GM12878 (cell line): ENCODE data around the gene ATG13. TPM values are rescaled to one million over a fixed set of nuclear protein-coding genes. Genes with fewer than 3 reads are reported as not detected.

Experiments used
- ATAC-seq: fragments of 200-7000 bp; cut with Tn5 transposase; 3 replicates; pipeline ENCODE4 v1.9.1; 2020; ENCODE audit warnings: mild to moderate bottlenecking, moderate library complexity
- BruUV-seq: library from RNA; stranded (reverse); fragments of 400-500 nt; replicated peaks from 2 replicates; lab custom pipeline; 2021; lab: Mats Ljungman, UMichigan
- CTCF ChIA-PET: fragments of 300-600 bp; sonication (Branson Sonifier 250); formaldehyde crosslinking; extraction: SDS; loops from one replicate; lab custom pipeline; 2021; ENCODE audit warnings: inconsistent platforms; lab: Yijun Ruan, JAX
- POLR2A ChIA-PET: fragments of 350-600 bp; formaldehyde crosslinking; extraction: SDS; loops from one replicate; lab custom pipeline; 2021; ENCODE audit warnings: inconsistent platforms; lab: Charles Lee
- RAD21 ChIA-PET: fragments of 300-600 bp; sonication (Branson Sonifier 250); formaldehyde crosslinking; loops from one replicate; lab custom pipeline; 2023; ENCODE audit warnings: antibody characterized with exemption; ENCODE audit not compliant: unreplicated experiment; lab: Charles Lee
- SMC1A ChIA-PET: fragments of 300-600 bp; sonication (Branson Sonifier 250); formaldehyde crosslinking; loops from one replicate; lab custom pipeline; 2023; ENCODE audit not compliant: unreplicated experiment, uncharacterized antibody; lab: Charles Lee
- DNase-seq: peaks from one replicate; pipeline ENCODE4 v3.0.0-alpha.2; 2011; ENCODE audit warnings: low read depth, low spot score
- FAIRE-seq: peaks from 3 replicates; lab custom pipeline; 2011; peaks lifted over from hg19 to GRCh38; lab: Jason Lieb, UNC
- H2AFZ ChIP-seq: 2 replicates; pipeline ENCODE4 v1.6.0; 2011; ENCODE audit warnings: low read depth, low read length, control low read depth; ENCODE audit not compliant: control insufficient read depth
- H3K27ac ChIP-seq: 2 replicates; pipeline ENCODE4 v1.5.1; 2011; ENCODE audit warnings: control low read depth; ENCODE audit not compliant: control insufficient read depth, insufficient read depth
- H3K27me3 ChIP-seq, 2 experiments: replicated peaks in 1 of 2; 2 replicates each; pipeline versions ENCODE4 v1.6.0 to v1.6.1; 2011; ENCODE audit warnings: low read length in 1 of 2; ENCODE audit not compliant: control insufficient read depth in 2 of 2, insufficient read depth in 2 of 2
- H3K36me3 ChIP-seq, 2 experiments: 2 replicates each; pipeline ENCODE4 v1.5.1; 2011; ENCODE audit warnings: low read length in 1 of 2; ENCODE audit not compliant: control insufficient read depth in 2 of 2, insufficient read depth in 2 of 2
- H3K4me1 ChIP-seq: 2 replicates; pipeline ENCODE4 v1.6.1; 2011; ENCODE audit warnings: mild to moderate bottlenecking, low read length, moderate library complexity, mixed read lengths; ENCODE audit not compliant: control insufficient read depth, insufficient read depth
- H3K4me2 ChIP-seq: 2 replicates; pipeline ENCODE4 v1.6.0; 2011; ENCODE audit warnings: control low read depth; ENCODE audit not compliant: control insufficient read depth, insufficient read depth
- H3K4me3 ChIP-seq: fragments of 200-600 bp; sonication (generic); 2 replicates; pipeline ENCODE4 v1.5.1; 2016
- H3K79me2 ChIP-seq: 2 replicates; pipeline ENCODE4 v1.6.0; 2011; ENCODE audit warnings: low read length; ENCODE audit not compliant: control insufficient read depth, insufficient read depth
- H3K9ac ChIP-seq: 2 replicates; pipeline ENCODE4 v1.8.0; 2011; ENCODE audit warnings: low read length, control low read depth, mixed read lengths; ENCODE audit not compliant: control insufficient read depth, insufficient read depth
- H3K9me3 ChIP-seq: replicated peaks from 3 replicates; pipeline ENCODE4 v1.5.1; 2011; ENCODE audit warnings: mild to moderate bottlenecking, low read length; ENCODE audit not compliant: control insufficient read depth, insufficient read depth
- H4K20me1 ChIP-seq: 2 replicates; pipeline ENCODE4 v1.6.0; 2011; ENCODE audit not compliant: control insufficient read depth, insufficient read depth
- ATF3 ChIP-seq: IDR thresholded peaks from 2 replicates; pipeline ENCODE4 v1.6.1; 2011; ENCODE audit warnings: low read depth, mild to moderate bottlenecking, low read length, moderate library complexity, borderline replicate concordance; ENCODE audit errors: extremely low read depth
- CBFB ChIP-seq: IDR thresholded peaks from 2 replicates; pipeline ENCODE4 v1.6.1; 2016; ENCODE audit warnings: antibody characterized with exemption, low read depth
- CBX5 ChIP-seq: sonication (generic); IDR thresholded peaks from 2 replicates; pipeline ENCODE4 v1.6.1; 2016; ENCODE audit warnings: low read depth, moderate library complexity, mild to moderate bottlenecking, inconsistent platforms
- HSF1 ChIP-seq: fragments of 150-350 bp; IDR thresholded peaks from 2 replicates; pipeline ENCODE4 v1.6.1; 2014; ENCODE audit warnings: mild to moderate bottlenecking, low read depth, low read length
- JUND ChIP-seq: IDR thresholded peaks from 2 replicates; pipeline ENCODE4 v1.6.1; 2012; ENCODE audit warnings: low read depth, mild to moderate bottlenecking, low read length, improper control_type of control experiment, moderate library complexity
- NRF1 ChIP-seq: conservative IDR thresholded peaks from 2 replicates; pipeline ENCODE4 v1.6.1; 2011; ENCODE audit warnings: mild to moderate bottlenecking, low read depth, low read length, improper control_type of control experiment
- PRDM15 ChIP-seq: fragments of 450-650 bp; formaldehyde crosslinking; IDR thresholded peaks from 2 replicates; pipeline ENCODE4 v1.4.0; 2020; ENCODE audit warnings: mild to moderate bottlenecking, moderate library complexity
- SKIL ChIP-seq: fragments of 450-650 bp; IDR thresholded peaks from 2 replicates; pipeline ENCODE4 v1.6.1; 2017; ENCODE audit warnings: mild to moderate bottlenecking, low read depth, inconsistent platforms; ENCODE audit not compliant: poor library complexity, severe bottlenecking
- TBL1XR1 ChIP-seq: IDR thresholded peaks from 2 replicates; pipeline ENCODE4 v1.6.1; 2012; ENCODE audit warnings: low read depth, low read length, improper control_type of control experiment
- ZBTB40 ChIP-seq: fragments of 450-650 bp; IDR thresholded peaks from 2 replicates; pipeline ENCODE4 v1.6.1; 2016; ENCODE audit warnings: mild to moderate bottlenecking, moderate library complexity, borderline replicate concordance
- ZNF207 ChIP-seq: fragments of 450-650 bp; IDR thresholded peaks from 2 replicates; pipeline ENCODE4 v1.6.1; 2014; ENCODE audit warnings: antibody characterized with exemption, mild to moderate bottlenecking, borderline replicate concordance
- WGBS: methylation state at CpG from one replicate; pipeline ENCODE4 v1.1.6; 2016; ENCODE audit warnings: low lambda C conversion rate; ENCODE audit not compliant: insufficient replicate concordance, insufficient coverage; ENCODE audit errors: missing lambda C conversion rate; 5-methylcytosine and 5-hydroxymethylcytosine counted together
- in situ Hi-C: fragments of 300-500 bp; cut with MboI; formaldehyde crosslinking; loops from 9 replicates; pipeline ENCODE4 v1.14.3; 2018; ENCODE audit warnings: mixed read lengths
- intact Hi-C: fragments of 100-400 bp; cut with micrococcal nuclease; formaldehyde crosslinking; loops from one replicate; pipeline ENCODE4 v1.14.2; 2022; ENCODE audit not compliant: unreplicated experiment
- polyA plus RNA-seq, 11 experiments: library from polyadenylated mRNA; depleted of rRNA in 4 of 11; unstranded in 6 of 11; stranded (reverse) in 5 of 11; fragments of >200 nt; fragmentation: Nextera tagmentation in 4 of 11; fragmentation: Illumina TruSeq in 1 of 11; extraction: Ambion mirVana in 4 of 11; extraction: Trizol in 1 of 11; gene quantifications; 1 replicate in 1 of 11; 2 replicates in 10 of 11; pipeline versions ENCODE4 v1.2.1 to v1.2.3, GENCODE V29; 2011 to 2016; ENCODE audit warnings: inconsistent platforms in 2 of 11, missing spikeins in 2 of 11, low read depth in 1 of 11
- total RNA-seq, 4 experiments: library from RNA; depleted of rRNA in 3 of 4; stranded (reverse); fragments of >200 nt in 3 of 4; fragmentation: Illumina TruSeq in 1 of 4; extraction: Trizol in 1 of 4; gene quantifications; 2 replicates each; pipeline versions ENCODE4 v1.2.1 to v1.2.3, GENCODE V29; 2013 to 2021

The ATG13 gene
- total and polyA plus RNA-seq, 10 of the 15 experiments (the other 5 are each of a cell fraction or from before 2014, with no cell fraction given), result 10.9 to 61.6 (median 50.9) TPM

GRCh38 chr11:46649180-46649738 lies 31.9 kb downstream of the ATG13 start:
- Histone ChIP-seq H3K27me3 (no peaks in the 10 kb centered on the region), H3K27ac (no peak overlapping the region), H3K9me3 (no peaks in the 10 kb centered on the region), H3K4me3 (no peak overlapping the region), H4K20me1 (no peaks in the 10 kb centered on the region), H2AFZ (no peak overlapping the region), H3K79me2 (no peaks in the 10 kb centered on the region), H3K4me1 (no peaks in the 10 kb centered on the region), H3K4me2 (no peak overlapping the region), H3K36me3 (peaks cover 7 to 9% of the 10 kb centered on the region in 2 experiments), H3K9ac (no peak overlapping the region)
- intact Hi-C loops, result no loop called here
- BruUV-seq, result no TSS peak
- ATAC-seq (no peak), DNase-seq (no peak), FAIRE-seq (no peak)
- WGBS, result 100% methylated on average over 2 of the region's 2 CpGs
- ChIA-PET CTCF (no interaction called here), RAD21 (no interaction called here), POLR2A (no interaction called here), SMC1A (interaction anchor here (0.8 to 1.0 kb wide), 2 partner anchors 9 to 19 kb away, joined by 3 read pairs; no protein-coding TSS in a partner anchor)
- in situ Hi-C loops, result no loop called here
- TF ChIP-seq ATF3 (no peak), ZBTB40 (no peak), PRDM15 (no peak), NRF1 (no peak), HSF1 (no peak), SKIL (no peak), CBFB (no peak), CBX5 (no peak), ZNF207 (no peak), TBL1XR1 (no peak), JUND (no peak)
